B cell (primary cell): ENCODE measurements around the gene ERICH6. TPM values are rescaled to one million over a fixed set of nuclear protein-coding genes. Genes with fewer than 3 reads are reported as not detected.

Experiments
- ATAC-seq: fragments of 200-7000 bp; cut with Tn5 transposase; one replicate; pipeline ENCODE4 v1.10.0; 2021; ENCODE audit warnings: low read depth, mild to moderate bottlenecking, moderate number of reproducible peaks, moderate library complexity
- CTCF ChIA-PET: fragments of 350-600 bp; sonication (Branson Sonifier 250); formaldehyde crosslinking; loops from one replicate; lab custom pipeline; 2021; ENCODE audit warnings: antibody characterized with exemption, inconsistent platforms; lab: Charles Lee
- POLR2A ChIA-PET: fragments of 350-600 bp; sonication (Branson Sonifier 250); formaldehyde crosslinking; loops from one replicate; lab custom pipeline; 2021; ENCODE audit warnings: antibody characterized with exemption; lab: Charles Lee
- DNase-seq: peaks from one replicate; pipeline ENCODE4 v3.0.0; 2013
- H2AFZ ChIP-seq: 2 replicates; pipeline ENCODE4 v1.6.1; 2012; ENCODE audit warnings: mild to moderate bottlenecking, low read depth, low read length; ENCODE audit not compliant: insufficient read depth, poor library complexity, severe bottlenecking
- H3K27ac ChIP-seq, 2 donors: 1 replicate in 1 of 2; 2 replicates in 1 of 2; pipeline ENCODE4 v1.5.1; 2012 to 2013; ENCODE audit warnings: low read length in 2 of 2, mild to moderate bottlenecking in 2 of 2, moderate library complexity in 1 of 2
- H3K27me3 ChIP-seq, 4 experiments: fragments of 200-600 bp in 1 of 4; sonication (generic) in 1 of 4; replicated peaks in 1 of 4; 1 replicate in 2 of 4; 2 replicates in 2 of 4; pipeline versions ENCODE4 v1.6.1 to v1.7.0; 2013 to 2016; ENCODE audit warnings: low read length in 3 of 4, mild to moderate bottlenecking in 2 of 4, mixed read lengths in 1 of 4, moderate library complexity in 1 of 4; ENCODE audit not compliant: insufficient read depth in 4 of 4, control insufficient read depth in 3 of 4; ENCODE audit errors: control extremely low read depth in 1 of 4
- H3K36me3 ChIP-seq, 2 experiments: replicated peaks in 1 of 2; 1 replicate in 1 of 2; 2 replicates in 1 of 2; pipeline versions ENCODE4 v1.6.1 to v1.7.1; 2013; ENCODE audit warnings: low read length in 1 of 2; ENCODE audit not compliant: insufficient read depth in 2 of 2, control insufficient read depth in 1 of 2; ENCODE audit errors: control extremely low read depth in 1 of 2, extremely low read depth in 1 of 2
- H3K4me1 ChIP-seq, 2 donors: fragments of 200-600 bp in 1 of 2; sonication (generic) in 1 of 2; 1 replicate in 1 of 2; 2 replicates in 1 of 2; pipeline versions ENCODE4 v1.5.1 to v1.6.1; 2013 to 2017; ENCODE audit warnings: low read length in 2 of 2; ENCODE audit not compliant: control insufficient read depth in 2 of 2, insufficient read depth in 2 of 2
- H3K4me2 ChIP-seq: replicated peaks from 2 replicates; pipeline ENCODE3; 2012; ENCODE audit warnings: mild to moderate bottlenecking, low read depth, low read length; ENCODE audit not compliant: poor library complexity, severe bottlenecking
- H3K4me3 ChIP-seq, 5 experiments: fragments of 200-600 bp in 1 of 5; sonication (generic) in 1 of 5; 1 replicate in 3 of 5; 2 replicates in 2 of 5; pipeline versions ENCODE4 v1.5.1 to v1.7.0; 2011 to 2016; ENCODE audit warnings: low read length in 4 of 5, mild to moderate bottlenecking in 4 of 5, low read depth in 2 of 5, control low read depth in 1 of 5, moderate library complexity in 1 of 5; ENCODE audit not compliant: insufficient read depth in 1 of 5; ENCODE audit errors: control extremely low read depth in 1 of 5, extremely low read depth in 1 of 5
- H3K79me2 ChIP-seq: fragments of 200-600 bp; sonication (generic); one replicate; pipeline ENCODE4 v1.6.0; 2016; ENCODE audit warnings: low read length; ENCODE audit not compliant: control insufficient read depth, insufficient read depth
- H3K9ac ChIP-seq: fragments of 200-600 bp; sonication (generic); 2 replicates; pipeline ENCODE4 v1.6.1; 2017; ENCODE audit warnings: mild to moderate bottlenecking, low read length, moderate library complexity
- H3K9me3 ChIP-seq, 3 donors: one replicate each; pipeline versions ENCODE4 v1.6.1 to v1.7.1; 2013; ENCODE audit warnings: low read length in 2 of 3; ENCODE audit not compliant: control insufficient read depth in 2 of 3, insufficient read depth in 1 of 3; ENCODE audit errors: control extremely low read depth in 1 of 3
- H4K20me1 ChIP-seq: 2 replicates; pipeline ENCODE4 v1.6.0; 2012; ENCODE audit warnings: mild to moderate bottlenecking, low read length; ENCODE audit not compliant: insufficient read depth, control insufficient read depth, poor library complexity, severe bottlenecking
- H3K27ac Mint-ChIP-seq: one replicate; pipeline ENCODE4 v1.8.0; 2021; ENCODE audit warnings: mixed read lengths
- H3K27me3 Mint-ChIP-seq: one replicate; pipeline ENCODE4 v1.8.0; 2021; ENCODE audit warnings: mixed read lengths
- H3K4me1 Mint-ChIP-seq: one replicate; pipeline ENCODE4 v1.8.0; 2021; ENCODE audit warnings: mixed read lengths
- H3K4me3 Mint-ChIP-seq: one replicate; pipeline ENCODE4 v1.8.0; 2021; ENCODE audit warnings: mixed read lengths
- H3K9me3 Mint-ChIP-seq: one replicate; pipeline ENCODE4 v1.8.0; 2022; ENCODE audit warnings: mixed read lengths; ENCODE audit not compliant: insufficient read depth
- CTCF ChIP-seq: fragments of 200-600 bp; IDR thresholded peaks from one replicate; pipeline ENCODE4 v1.8.0; 2022; ENCODE audit warnings: antibody characterized with exemption, mild to moderate bottlenecking
- EZH2 ChIP-seq: IDR thresholded peaks from 2 replicates; pipeline ENCODE4 v1.6.1; 2012; ENCODE audit warnings: borderline replicate concordance, low read depth, mild to moderate bottlenecking, moderate library complexity, low read length; ENCODE audit not compliant: insufficient read depth, poor library complexity, severe bottlenecking
- WGBS: methylation state at CpG from one replicate; pipeline ENCODE4 v1.1.5; 2013; ENCODE audit warnings: missing lambda C conversion rate; ENCODE audit not compliant: insufficient coverage; 5-methylcytosine and 5-hydroxymethylcytosine counted together
- intact Hi-C: fragments of 100-400 bp; cut with micrococcal nuclease; formaldehyde crosslinking; loops from one replicate; pipeline ENCODE4 v1.10.0; 2022
- polyA plus RNA-seq: library from polyadenylated mRNA; depleted of rRNA; stranded (reverse); fragments of >200 nt; gene quantifications from 2 replicates; pipeline ENCODE4 v1.2.3, GENCODE V29; 2012
- total RNA-seq, 2 donors: library from RNA; stranded (reverse); fragments of 120-200 nt in 1 of 2; gene quantifications; 1 replicate in 1 of 2; 2 replicates in 1 of 2; pipeline versions ENCODE4 v1.2.3 to v1.2.4, GENCODE V29; 2013 to 2022

Gene ERICH6
- total and polyA plus RNA-seq, 2 donors (not counting 1 experiment from before 2014, with no cell fraction given) = 0.44 TPM; not detected in 1

- no peak overlapping the region for H3K27ac Mint-ChIP-seq
- Histone ChIP-seq H3K4me3 (no peak overlapping the region), H3K36me3 (no peaks in the 10 kb centered on the region), H3K27me3 (no peaks in the 10 kb centered on the region), H3K4me1 (no peaks in the 10 kb centered on the region), H2AFZ (no peak overlapping the region), H3K79me2 (no peaks in the 10 kb centered on the region), H4K20me1 (no peaks in the 10 kb centered on the region), H3K9me3 (no peaks in the 10 kb centered on the region), H3K9ac (no peak overlapping the region), H3K27ac (no peak overlapping the region), H3K4me2 (no peak overlapping the region)
- ChIA-PET CTCF (no interaction called here), POLR2A (no interaction called here)
- ATAC-seq (no peak), DNase-seq (no peak)
- peaks cover 12% of the 10 kb centered on the region for H3K27me3 Mint-ChIP-seq
- TF ChIP-seq EZH2 (no peak), CTCF (no peak)
- intact Hi-C loops = no loop called here
- no peak overlapping the region for H3K4me3 Mint-ChIP-seq
- WGBS = 79% methylated on average over 2 of the region's 5 CpGs
- no peaks in the 10 kb centered on the region for H3K9me3 Mint-ChIP-seq
- no peaks in the 10 kb centered on the region for H3K4me1 Mint-ChIP-seq
These were observed 37.6 kb downstream of the ERICH6 start for GRCh38 chr3:150666167-150666566.

DNA sequence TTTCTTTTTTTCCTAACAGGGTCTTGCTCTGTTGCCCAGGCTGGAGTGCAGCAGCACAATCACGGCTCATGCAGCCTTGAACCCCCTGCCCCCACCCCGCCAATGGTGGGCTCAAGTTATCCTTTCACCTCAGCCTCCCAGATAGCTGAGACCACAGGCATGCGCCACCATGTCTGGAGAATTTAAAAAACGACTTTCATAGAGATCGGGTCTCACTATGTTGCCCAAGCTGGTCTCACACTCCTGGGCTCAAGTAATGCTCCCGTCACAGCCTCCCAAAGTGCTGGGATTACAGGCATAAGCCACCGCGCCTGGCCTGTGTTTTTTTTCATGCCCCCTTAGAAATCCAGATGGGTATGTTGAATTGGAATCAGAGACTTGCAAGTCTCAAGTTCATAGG, 40.3 kb downstream of the ERICH6 start:
- no peaks in the 10 kb centered on the region for H3K9me3 Mint-ChIP-seq
- Histone ChIP-seq H3K4me1 (no peaks in the 10 kb centered on the region), H3K4me3 (no peak overlapping the region), H3K27me3 (no peaks in the 10 kb centered on the region), H4K20me1 (no peaks in the 10 kb centered on the region), H3K9ac (no peak overlapping the region), H3K27ac (no peak overlapping the region), H3K79me2 (no peaks in the 10 kb centered on the region), H2AFZ (no peak overlapping the region), H3K36me3 (no peaks in the 10 kb centered on the region), H3K4me2 (no peak overlapping the region), H3K9me3 (no peaks in the 10 kb centered on the region)
- H3K4me1 Mint-ChIP-seq = no peaks in the 10 kb centered on the region
- no peak for TF ChIP-seq CTCF
- no peak for TF ChIP-seq EZH2
- no peak overlapping the region for H3K27ac Mint-ChIP-seq
- intact Hi-C loops = no loop called here
- H3K4me3 Mint-ChIP-seq = no peak overlapping the region
- no peak for DNase-seq
- H3K27me3 Mint-ChIP-seq = peaks cover 15% of the 10 kb centered on the region
- CTCF ChIA-PET = no interaction called here
- POLR2A ChIA-PET = no interaction called here
- ATAC-seq = no peak
- WGBS = 97% methylated on average over 8 of the region's 8 CpGs
